OCI-LY3 (cell line): ENCODE measurements around the gene ANKRD2.

Experiments
- EZH2phosphoT487 ChIP-seq: fragments of 200-600 bp; shearing (Covaris generic); IDR thresholded peaks from 2 replicates; pipeline ENCODE4 v1.6.1; 2018; ENCODE audit warnings: antibody characterized with exemption, mixed run types, low read depth
- TF ChIP-seq, protein P1 (sequence below): fragments of 200-600, 300-600 bp; sonication (generic); IDR thresholded peaks from 2 replicates; pipeline ENCODE4 v1.5.1; 2014; ENCODE audit warnings: antibody characterized with exemption, low read length, low read depth

DNA sequence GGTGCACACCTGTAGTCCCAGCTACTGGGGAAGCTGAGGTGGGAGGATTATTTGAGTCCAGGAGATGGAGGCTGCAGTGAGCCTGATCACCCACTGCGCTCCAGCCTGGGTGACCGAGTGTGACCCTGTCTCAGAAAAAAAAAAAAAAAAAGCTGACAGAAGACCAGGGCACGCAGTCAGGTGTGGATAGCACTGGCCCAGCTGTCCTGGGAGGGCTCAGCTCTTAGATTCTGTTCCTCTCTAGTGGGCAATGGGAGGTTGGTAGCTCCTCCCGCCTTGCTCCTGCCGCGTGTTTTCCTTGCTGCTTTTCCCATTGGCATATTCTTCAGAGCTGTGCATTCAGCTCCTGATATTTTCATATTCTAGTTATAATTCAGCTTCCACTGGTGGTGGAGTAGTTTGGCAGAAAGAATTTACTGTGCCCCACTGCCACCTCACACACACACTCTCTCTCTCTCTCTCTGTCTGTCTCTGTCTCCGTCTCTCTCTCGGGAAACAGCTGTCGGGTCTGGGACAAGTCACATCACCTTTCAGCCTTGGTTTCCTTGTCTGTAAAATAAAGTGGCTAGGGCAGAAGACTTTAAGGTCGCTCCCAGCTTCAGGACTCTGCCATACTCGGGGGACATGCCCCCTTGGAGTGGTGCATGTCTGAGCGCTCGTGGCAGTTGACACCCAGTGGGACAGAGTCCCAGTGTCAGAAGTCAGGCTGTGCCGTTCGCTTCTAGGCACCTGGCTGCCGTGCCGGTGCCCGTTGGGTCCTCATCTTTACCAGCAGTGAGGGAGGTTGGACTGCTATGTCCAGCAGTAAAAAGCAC is 25.9 kb upstream of the ANKRD2 start:
- TF ChIP-seq, protein P1, sequence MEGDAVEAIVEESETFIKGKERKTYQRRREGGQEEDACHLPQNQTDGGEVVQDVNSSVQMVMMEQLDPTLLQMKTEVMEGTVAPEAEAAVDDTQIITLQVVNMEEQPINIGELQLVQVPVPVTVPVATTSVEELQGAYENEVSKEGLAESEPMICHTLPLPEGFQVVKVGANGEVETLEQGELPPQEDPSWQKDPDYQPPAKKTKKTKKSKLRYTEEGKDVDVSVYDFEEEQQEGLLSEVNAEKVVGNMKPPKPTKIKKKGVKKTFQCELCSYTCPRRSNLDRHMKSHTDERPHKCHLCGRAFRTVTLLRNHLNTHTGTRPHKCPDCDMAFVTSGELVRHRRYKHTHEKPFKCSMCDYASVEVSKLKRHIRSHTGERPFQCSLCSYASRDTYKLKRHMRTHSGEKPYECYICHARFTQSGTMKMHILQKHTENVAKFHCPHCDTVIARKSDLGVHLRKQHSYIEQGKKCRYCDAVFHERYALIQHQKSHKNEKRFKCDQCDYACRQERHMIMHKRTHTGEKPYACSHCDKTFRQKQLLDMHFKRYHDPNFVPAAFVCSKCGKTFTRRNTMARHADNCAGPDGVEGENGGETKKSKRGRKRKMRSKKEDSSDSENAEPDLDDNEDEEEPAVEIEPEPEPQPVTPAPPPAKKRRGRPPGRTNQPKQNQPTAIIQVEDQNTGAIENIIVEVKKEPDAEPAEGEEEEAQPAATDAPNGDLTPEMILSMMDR = no peak
- TF ChIP-seq EZH2phosphoT487 = no peak
